WI38 (cell line): ENCODE measurements around the gene HDDC2.

Experiments
- H3K4me3 ChIP-seq: 2 replicates; pipeline ENCODE4 v1.5.1; 2011; ENCODE audit warnings: low read depth, mild to moderate bottlenecking, control low read depth, low read length
- TF ChIP-seq, protein P1 (sequence below): IDR thresholded peaks from 2 replicates; pipeline ENCODE4 v1.5.1; 2012; ENCODE audit warnings: low read depth, mild to moderate bottlenecking, control low read depth, low read length

HDDC2 gene

DNA sequence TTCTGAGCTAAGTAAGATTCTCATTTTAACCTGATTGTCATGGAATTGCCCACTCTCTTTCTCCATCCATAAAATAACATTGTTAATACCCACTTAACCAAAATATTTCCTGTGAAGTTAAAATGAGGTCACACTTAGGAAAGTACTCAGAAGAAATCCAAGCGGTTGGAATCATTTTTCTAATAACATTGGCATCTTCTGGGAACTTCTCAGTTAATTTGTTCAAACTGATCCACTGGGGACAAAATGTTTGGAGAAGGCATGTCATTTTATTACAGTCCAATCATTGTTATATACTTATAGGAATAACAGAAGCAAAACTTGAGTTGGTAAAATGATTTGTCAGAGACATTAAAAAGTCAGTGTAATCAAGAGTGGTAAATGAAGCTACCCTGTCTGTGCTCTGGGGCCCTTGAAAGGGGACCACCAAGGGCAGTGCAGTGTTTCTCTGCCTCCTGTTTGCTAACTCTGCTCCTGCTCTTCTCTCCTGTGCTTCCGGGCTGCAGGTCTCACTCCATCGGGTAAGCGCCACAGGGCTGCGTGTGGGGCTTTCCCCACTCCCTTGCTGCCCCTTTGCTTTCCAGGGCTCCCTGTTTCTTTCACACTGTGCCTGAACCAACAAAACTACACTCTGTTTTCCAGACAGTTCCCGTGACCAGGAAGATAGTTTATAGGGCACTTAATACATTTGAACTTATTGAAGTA, 50.1 kb downstream of the HDDC2 start:
- TF ChIP-seq, protein P1, sequence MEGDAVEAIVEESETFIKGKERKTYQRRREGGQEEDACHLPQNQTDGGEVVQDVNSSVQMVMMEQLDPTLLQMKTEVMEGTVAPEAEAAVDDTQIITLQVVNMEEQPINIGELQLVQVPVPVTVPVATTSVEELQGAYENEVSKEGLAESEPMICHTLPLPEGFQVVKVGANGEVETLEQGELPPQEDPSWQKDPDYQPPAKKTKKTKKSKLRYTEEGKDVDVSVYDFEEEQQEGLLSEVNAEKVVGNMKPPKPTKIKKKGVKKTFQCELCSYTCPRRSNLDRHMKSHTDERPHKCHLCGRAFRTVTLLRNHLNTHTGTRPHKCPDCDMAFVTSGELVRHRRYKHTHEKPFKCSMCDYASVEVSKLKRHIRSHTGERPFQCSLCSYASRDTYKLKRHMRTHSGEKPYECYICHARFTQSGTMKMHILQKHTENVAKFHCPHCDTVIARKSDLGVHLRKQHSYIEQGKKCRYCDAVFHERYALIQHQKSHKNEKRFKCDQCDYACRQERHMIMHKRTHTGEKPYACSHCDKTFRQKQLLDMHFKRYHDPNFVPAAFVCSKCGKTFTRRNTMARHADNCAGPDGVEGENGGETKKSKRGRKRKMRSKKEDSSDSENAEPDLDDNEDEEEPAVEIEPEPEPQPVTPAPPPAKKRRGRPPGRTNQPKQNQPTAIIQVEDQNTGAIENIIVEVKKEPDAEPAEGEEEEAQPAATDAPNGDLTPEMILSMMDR, result no peak
- no peak overlapping the region for H3K4me3 ChIP-seq

DNA sequence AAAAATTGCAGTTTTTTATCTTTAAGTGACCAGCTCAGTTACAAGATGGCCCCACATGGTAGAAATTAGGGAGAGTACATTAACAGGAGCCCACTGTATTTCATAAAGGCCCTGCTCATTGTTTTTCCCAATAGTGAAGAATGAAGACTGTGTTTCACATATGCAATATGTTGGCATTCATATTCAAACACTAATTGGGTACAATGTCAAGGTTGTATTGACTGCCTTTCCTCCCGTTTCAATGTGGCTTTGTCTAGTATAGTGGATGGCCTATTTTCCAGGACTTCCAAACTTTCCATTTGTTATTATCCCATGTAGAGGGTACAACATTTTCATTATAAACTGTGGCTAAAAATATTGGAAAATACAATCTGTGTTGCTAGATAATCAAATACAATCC, 51.3 kb downstream of the HDDC2 start:
- TF ChIP-seq, protein P1, result no peak
- no peak overlapping the region for H3K4me3 ChIP-seq

DNA sequence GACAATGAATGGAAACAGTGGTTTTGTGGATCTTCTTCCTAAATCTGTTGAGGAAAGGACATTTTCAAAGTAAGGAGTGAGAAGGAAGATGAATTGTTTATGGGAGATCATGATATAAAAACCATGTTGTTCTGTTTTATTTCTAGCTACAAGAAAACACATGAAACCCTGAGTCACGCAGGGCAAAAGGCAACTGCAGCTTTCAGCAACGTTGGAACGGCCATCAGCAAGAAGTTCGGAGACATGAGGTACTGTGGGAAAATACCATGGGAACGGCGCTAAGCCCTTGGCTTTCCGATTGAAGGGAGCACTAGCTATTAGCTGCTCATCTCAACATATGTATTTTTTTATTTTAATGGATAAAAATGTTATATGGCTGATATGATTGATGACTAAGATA, 53.6 kb downstream of the HDDC2 start:
- TF ChIP-seq, protein P1, result no peak
- no peak overlapping the region for H3K4me3 ChIP-seq

DNA sequence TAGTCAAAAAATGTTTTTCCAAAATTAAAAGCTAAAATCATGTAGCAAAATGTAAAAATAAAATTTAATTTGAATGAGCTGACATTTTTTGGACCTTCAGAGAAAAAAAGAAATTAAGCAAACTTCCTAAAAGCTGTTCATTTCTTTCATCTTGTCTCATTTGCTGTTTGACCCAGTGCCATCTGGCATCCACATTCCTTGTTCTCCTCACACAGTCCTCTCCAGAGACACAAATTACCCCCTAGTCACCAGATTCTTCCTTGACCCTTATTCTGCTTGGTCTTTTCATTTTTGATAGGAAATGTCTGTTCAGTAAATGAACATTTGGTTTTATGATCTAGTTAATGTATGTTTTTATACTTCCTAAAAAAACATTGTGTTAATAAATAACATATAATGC, 55.2 kb downstream of the HDDC2 start:
- H3K4me3 ChIP-seq, result no peak overlapping the region
- TF ChIP-seq, protein P1, result no peak

DNA sequence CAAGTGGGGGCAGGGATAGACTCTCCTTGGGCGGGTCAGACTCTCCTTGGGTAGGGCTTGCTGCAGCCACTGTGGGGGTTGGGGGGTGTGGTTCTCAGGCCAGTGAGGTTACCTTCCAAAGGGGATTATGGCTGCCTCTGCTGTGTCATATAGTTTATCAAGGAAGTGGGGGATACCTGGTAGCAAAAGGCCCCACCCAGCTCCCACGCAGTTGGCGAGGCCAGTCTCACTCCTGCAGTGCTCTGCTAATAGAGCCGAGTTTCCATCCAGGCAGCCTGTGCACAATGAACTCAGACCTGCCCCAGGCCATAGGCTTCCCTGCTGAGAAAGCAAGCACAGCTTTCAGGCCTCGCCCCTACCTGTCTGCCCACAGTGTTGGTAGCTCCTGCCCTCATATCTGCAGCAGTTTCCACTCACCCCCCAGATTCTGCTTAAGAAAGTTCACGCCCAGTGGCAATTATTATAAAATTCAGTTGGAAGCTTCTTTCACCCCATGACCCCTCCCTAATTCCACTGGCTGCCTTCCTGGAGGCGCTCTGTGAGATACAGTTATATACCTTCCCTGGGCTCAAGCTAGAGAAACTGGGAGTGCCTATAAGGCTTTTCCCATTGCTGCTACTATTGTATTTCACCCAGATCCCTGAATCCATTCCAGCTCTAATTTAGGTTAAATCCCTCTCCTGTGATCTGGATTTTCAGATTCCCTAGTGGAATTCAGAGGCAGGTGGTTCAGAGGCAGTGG, 56.1 kb downstream of the HDDC2 start:
- TF ChIP-seq, protein P1, result no peak
- H3K4me3 ChIP-seq, result no peak overlapping the region

DNA sequence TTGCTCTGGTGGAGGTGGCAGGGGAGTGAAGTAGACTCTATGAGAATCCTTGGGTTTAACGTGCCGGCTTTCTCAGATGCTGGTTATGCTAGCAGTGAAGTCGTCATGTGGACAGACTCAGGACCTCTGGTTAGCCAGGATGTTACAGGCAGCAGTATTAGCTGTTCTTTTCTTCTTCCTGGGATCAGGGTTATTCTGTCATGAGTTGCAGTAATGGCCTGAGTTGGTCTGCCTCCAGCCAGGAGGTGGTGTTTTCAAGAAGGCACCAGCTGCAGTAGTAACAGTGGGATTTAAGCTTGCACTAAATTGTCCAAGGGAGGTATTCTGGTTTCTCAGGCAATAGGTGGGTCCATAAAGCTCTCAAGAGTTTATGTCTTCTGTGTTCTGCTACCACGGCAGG, 56.7 kb downstream of the HDDC2 start:
- H3K4me3 ChIP-seq, result no peak overlapping the region
- TF ChIP-seq, protein P1, result no peak

DNA sequence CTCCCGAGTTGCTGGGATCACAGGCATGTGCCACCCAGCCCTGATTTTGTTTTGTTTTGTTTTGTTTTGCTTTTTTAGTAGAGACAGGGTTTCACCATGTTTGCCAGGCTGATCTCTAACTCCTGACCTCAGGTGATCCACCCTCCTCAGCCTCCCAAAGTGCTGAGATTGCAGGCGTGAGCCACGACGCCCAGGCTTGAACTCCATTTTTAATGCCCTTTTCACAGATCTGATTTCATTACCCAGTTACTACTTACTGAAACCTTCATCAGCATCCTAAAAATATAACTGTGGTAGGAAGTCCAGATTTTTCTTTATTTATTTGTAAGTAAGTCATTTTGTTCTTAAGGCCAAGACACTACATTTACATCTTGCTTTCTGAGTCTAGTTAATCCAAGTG, 64.0 kb downstream of the HDDC2 start:
- H3K4me3 ChIP-seq, result no peak overlapping the region
- TF ChIP-seq, protein P1, result no peak
